Cardiac muscle cell (in vitro differentiated cells and primary cell): Measurements from ENCODE around the gene ALK. TPM values are rescaled to one million over a fixed set of nuclear protein-coding genes. Genes with fewer than 3 reads are reported as not detected.

ENCODE experiments used
- DNase-seq, 2 donors: peaks; one replicate each; pipeline versions ENCODE4 v3.0.0 to v3.0.0-alpha.2; 2010 to 2017; ENCODE audit warnings: low read depth in 1 of 2, low spot score in 1 of 2
- H3K27ac ChIP-seq: fragments of 200-600 bp; sonication (generic); 2 replicates; pipeline ENCODE4 v1.5.1; 2016
- H3K27me3 ChIP-seq: fragments of 200-600 bp; sonication (generic); 2 replicates; pipeline ENCODE4 v1.6.0; 2016; ENCODE audit warnings: control low read depth
- H3K36me3 ChIP-seq: fragments of 200-600 bp; sonication (generic); 2 replicates; pipeline ENCODE4 v1.5.1; 2016; ENCODE audit warnings: control low read depth
- H3K4me1 ChIP-seq: fragments of 200-600 bp; sonication (generic); 2 replicates; pipeline ENCODE4 v1.8.1; 2017; ENCODE audit warnings: low read depth, mild to moderate bottlenecking, mixed run types
- H3K4me3 ChIP-seq: fragments of 200-600 bp; sonication (generic); 2 replicates; pipeline ENCODE4 v1.5.1; 2016; ENCODE audit warnings: mild to moderate bottlenecking
- H3K9me3 ChIP-seq: fragments of 200-600 bp; sonication (generic); 2 replicates; pipeline ENCODE4 v1.5.1; 2017; ENCODE audit warnings: low read depth, mild to moderate bottlenecking, control low read depth
- polyA plus RNA-seq: library from polyadenylated mRNA; unstranded; fragments of >200 nt; fragmentation: Nextera tagmentation; extraction: Ambion mirVana; gene quantifications from 2 replicates; pipeline ENCODE4 v1.2.1, GENCODE V29; 2016
- total RNA-seq: library from RNA; depleted of rRNA; stranded (reverse); fragments of >200 nt; gene quantifications from 2 replicates; pipeline ENCODE4 v1.2.3, GENCODE V29; 2016
- TF ChIP-seq, protein P1 (sequence below): IDR thresholded peaks from 2 replicates; pipeline ENCODE4 v1.5.1; 2012; ENCODE audit warnings: low read depth, mild to moderate bottlenecking, low read length

Gene ALK
- total and polyA plus RNA-seq, 2 experiments from 2014 or later: 1.8 to 4.3 TPM

GRCh38 chr2:29485631-29486030 lies 435.8 kb downstream of the ALK start:
- H3K9me3 ChIP-seq: no peaks in the 10 kb centered on the region
- peak in 1 of 2 donors; percentile 4 for DNase-seq
- no peak overlapping the region for H3K27ac ChIP-seq
- no peaks in the 10 kb centered on the region for H3K36me3 ChIP-seq
- TF ChIP-seq, protein P1, sequence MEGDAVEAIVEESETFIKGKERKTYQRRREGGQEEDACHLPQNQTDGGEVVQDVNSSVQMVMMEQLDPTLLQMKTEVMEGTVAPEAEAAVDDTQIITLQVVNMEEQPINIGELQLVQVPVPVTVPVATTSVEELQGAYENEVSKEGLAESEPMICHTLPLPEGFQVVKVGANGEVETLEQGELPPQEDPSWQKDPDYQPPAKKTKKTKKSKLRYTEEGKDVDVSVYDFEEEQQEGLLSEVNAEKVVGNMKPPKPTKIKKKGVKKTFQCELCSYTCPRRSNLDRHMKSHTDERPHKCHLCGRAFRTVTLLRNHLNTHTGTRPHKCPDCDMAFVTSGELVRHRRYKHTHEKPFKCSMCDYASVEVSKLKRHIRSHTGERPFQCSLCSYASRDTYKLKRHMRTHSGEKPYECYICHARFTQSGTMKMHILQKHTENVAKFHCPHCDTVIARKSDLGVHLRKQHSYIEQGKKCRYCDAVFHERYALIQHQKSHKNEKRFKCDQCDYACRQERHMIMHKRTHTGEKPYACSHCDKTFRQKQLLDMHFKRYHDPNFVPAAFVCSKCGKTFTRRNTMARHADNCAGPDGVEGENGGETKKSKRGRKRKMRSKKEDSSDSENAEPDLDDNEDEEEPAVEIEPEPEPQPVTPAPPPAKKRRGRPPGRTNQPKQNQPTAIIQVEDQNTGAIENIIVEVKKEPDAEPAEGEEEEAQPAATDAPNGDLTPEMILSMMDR: no peak
- H3K4me3 ChIP-seq: no peak overlapping the region
- H3K4me1 ChIP-seq: peaks cover 14% of the 10 kb centered on the region
- H3K27me3 ChIP-seq: no peaks in the 10 kb centered on the region

DNA sequence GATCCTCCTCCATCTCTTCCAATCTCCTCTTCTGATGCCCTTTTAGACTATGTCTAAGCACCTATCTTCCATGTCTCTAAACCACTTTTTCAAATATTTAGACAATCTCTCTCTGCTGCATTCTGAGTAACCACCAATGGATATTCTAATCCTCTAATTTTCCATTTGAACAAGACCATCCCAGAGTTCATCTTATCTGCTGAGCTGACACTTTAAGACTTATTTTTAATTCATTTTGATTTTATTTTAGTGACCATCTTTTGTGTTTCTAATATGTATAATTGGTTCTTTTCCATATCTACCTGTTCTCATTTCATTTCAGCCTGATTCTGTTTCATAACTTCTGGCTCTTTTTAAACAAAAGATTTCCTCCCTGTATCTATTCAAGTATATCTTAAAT lies 436.3 kb downstream of the ALK start:
- TF ChIP-seq, protein P1: no peak

GRCh38 chr2:29482867-29483266 lies 438.5 kb downstream of the ALK start:
- no peaks in the 10 kb centered on the region for H3K27me3 ChIP-seq
- TF ChIP-seq, protein P1: no peak
- H3K4me1 ChIP-seq: peaks cover 19% of the 10 kb centered on the region
- no peak overlapping the region for H3K27ac ChIP-seq
- no peak for DNase-seq
- no peaks in the 10 kb centered on the region for H3K36me3 ChIP-seq
- no peaks in the 10 kb centered on the region for H3K9me3 ChIP-seq
- no peak overlapping the region for H3K4me3 ChIP-seq

More for the DNA sequence above, 436.3 kb downstream of the ALK start:
- Histone ChIP-seq H3K27me3 (no peaks in the 10 kb centered on the region), H3K4me1 (peaks cover 19% of the 10 kb centered on the region), H3K4me3 (no peak overlapping the region), H3K36me3 (no peaks in the 10 kb centered on the region), H3K27ac (no peak overlapping the region), H3K9me3 (no peaks in the 10 kb centered on the region)
- DNase-seq: no peak

DNA sequence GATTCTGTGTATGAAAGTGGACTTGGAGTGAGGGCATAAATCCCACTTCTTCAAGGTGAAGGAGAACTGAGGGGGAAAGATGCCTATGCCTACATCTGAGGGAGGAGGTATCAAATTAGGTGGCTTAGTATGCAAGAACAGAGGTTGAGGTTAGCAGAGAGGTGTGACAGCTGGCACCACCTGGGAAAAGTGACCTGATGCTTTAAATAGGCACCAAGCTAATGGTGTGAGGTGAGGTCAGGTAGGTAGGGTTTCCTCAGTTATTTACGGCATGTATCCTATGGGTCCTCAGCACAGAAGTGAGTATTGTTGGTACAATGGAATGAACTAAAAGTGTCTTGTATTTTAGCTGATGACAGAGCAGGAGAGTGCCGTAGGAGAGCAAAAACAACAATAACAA lies 439.0 kb downstream of the ALK start:
- H3K4me1 ChIP-seq: peaks cover 19% of the 10 kb centered on the region
- H3K9me3 ChIP-seq: no peaks in the 10 kb centered on the region
- H3K36me3 ChIP-seq: no peaks in the 10 kb centered on the region
- TF ChIP-seq, protein P1: no peak
- H3K27me3 ChIP-seq: no peaks in the 10 kb centered on the region
- H3K4me3 ChIP-seq: no peak overlapping the region
- no peak overlapping the region for H3K27ac ChIP-seq
- DNase-seq: no peak

- no peak overlapping the region for H3K27ac ChIP-seq
- H3K36me3 ChIP-seq: no peaks in the 10 kb centered on the region
- peaks cover 19% of the 10 kb centered on the region for H3K4me1 ChIP-seq
- no peak overlapping the region for H3K4me3 ChIP-seq
- H3K27me3 ChIP-seq: no peaks in the 10 kb centered on the region
- TF ChIP-seq, protein P1: no peak
- no peaks in the 10 kb centered on the region for H3K9me3 ChIP-seq
- no peak for DNase-seq
Measured at GRCh38 chr2:29481313-29481712, 440.1 kb downstream of the ALK start.

DNA sequence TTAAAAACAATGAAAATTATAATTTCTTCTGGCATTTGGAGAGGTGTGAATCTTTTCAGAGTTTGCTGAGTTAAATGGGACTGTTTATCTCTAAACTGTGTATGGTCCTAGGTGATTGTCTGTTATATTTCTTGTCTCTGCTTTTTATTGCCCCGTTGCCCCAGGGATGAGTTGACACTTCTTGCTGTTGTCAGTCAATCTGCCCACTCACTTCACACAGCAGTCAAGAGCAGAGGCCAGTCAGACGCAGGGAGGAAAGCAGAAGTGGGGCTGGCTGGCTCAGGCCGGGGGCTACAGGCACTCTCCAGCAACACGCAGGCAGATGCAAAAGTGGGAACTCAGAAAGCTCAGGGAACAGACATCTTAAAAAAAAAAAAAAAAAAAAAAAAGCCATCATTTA lies 441.0 kb downstream of the ALK start:
- Histone ChIP-seq H3K27ac (no peak overlapping the region), H3K27me3 (no peaks in the 10 kb centered on the region), H3K36me3 (no peaks in the 10 kb centered on the region), H3K9me3 (no peaks in the 10 kb centered on the region), H3K4me1 (peaks cover 19% of the 10 kb centered on the region), H3K4me3 (no peak overlapping the region)
- DNase-seq: peak in 1 of 2 donors; percentile 11
- TF ChIP-seq, protein P1: no peak
